Lower leg skin (tissue), 4 donors: ENCODE measurements around the gene SLC6A3. TPM values are rescaled to one million over a fixed set of nuclear protein-coding genes. Genes with fewer than 3 reads are reported as not detected.
A peak's percentile ranks its signal among the peaks of the same experiment; 100 is the strongest.

Source experiments
- DNase-seq, 2 donors: peaks; one replicate each; pipeline ENCODE4 v3.0.0-alpha.2; 2019; ENCODE audit warnings: low spot score in 2 of 2
- H3K4me3 ChIP-seq: fragments of 200-600 bp; sonication (generic); 2 replicates; pipeline ENCODE4 v1.5.1; 2017; ENCODE audit warnings: mild to moderate bottlenecking, low read depth; ENCODE audit not compliant: poor library complexity, severe bottlenecking
- CTCF ChIP-seq, 3 donors: fragments of 450-650 bp; IDR thresholded peaks; one replicate each; pipeline ENCODE4 v1.5.1; 2016; ENCODE audit warnings: antibody characterized with exemption in 3 of 3, mild to moderate bottlenecking in 3 of 3, moderate library complexity in 2 of 3
- POLR2A ChIP-seq, 2 donors: fragments of 450-650 bp; IDR thresholded peaks; one replicate each; pipeline ENCODE4 v1.6.1; 2016 to 2017; ENCODE audit warnings: antibody characterized with exemption in 2 of 2, mild to moderate bottlenecking in 1 of 2, moderate library complexity in 1 of 2
- WGBS, 2 donors: methylation state at CpG; one replicate each; pipeline ENCODE4 v1.1.5; 2018; 5-methylcytosine and 5-hydroxymethylcytosine counted together
- intact Hi-C: fragments of 100-400 bp; cut with DNase I; formaldehyde crosslinking; loops from one replicate; pipeline ENCODE4 v1.15.0; 2023; ENCODE audit warnings: low total_unique reads
- total RNA-seq, 4 donors: library from RNA; depleted of rRNA; stranded (reverse); fragments of >200 nt; gene quantifications; one replicate each; pipeline ENCODE4 v1.1.0, GENCODE V29; 2016

Gene SLC6A3
- total RNA-seq, 4 donors from 2014 or later: not detected

- 91 to 92% methylated on average over 18 of the region's 18 CpGs for WGBS, 2 donors
- no peak overlapping the region for H3K4me3 ChIP-seq
- intact Hi-C loops: no loop called here
- TF ChIP-seq CTCF (IDR thresholded peaks at IDR 0.05): no peak
- no peak for TF ChIP-seq POLR2A (IDR thresholded peaks at IDR 0.05)
- DNase-seq: no peak
These were observed 19.3 kb upstream of the SLC6A3 start for GRCh38 chr5:1464511-1464910.

- no peak overlapping the region for H3K4me3 ChIP-seq
- DNase-seq: no peak
- 93 to 94% methylated on average over 13 to 14 of the region's 14 CpGs for WGBS, 2 donors
- no peak for TF ChIP-seq CTCF (IDR thresholded peaks at IDR 0.05)
- no peak for TF ChIP-seq POLR2A (IDR thresholded peaks at IDR 0.05)
- intact Hi-C loops: no loop called here
These were observed 18.8 kb upstream of the SLC6A3 start for GRCh38 chr5:1464096-1464446.

GRCh38 chr5:1463326-1464095 is 18.3 kb upstream of the SLC6A3 start:
- H3K4me3 ChIP-seq: no peak overlapping the region
- no peak for TF ChIP-seq CTCF (IDR thresholded peaks at IDR 0.05)
- TF ChIP-seq POLR2A (IDR thresholded peaks at IDR 0.05): no peak
- DNase-seq: peak in 1 of 2 donors; percentile 66
- 96% methylated on average over 43 to 44 of the region's 46 CpGs for WGBS, 2 donors
- intact Hi-C loops: no loop called here

GRCh38 chr5:1462358-1462757 is 17.1 kb upstream of the SLC6A3 start:
- no peak for DNase-seq
- intact Hi-C loops: no loop called here
- H3K4me3 ChIP-seq: no peak overlapping the region
- TF ChIP-seq POLR2A (IDR thresholded peaks at IDR 0.05) (no peak), CTCF (IDR thresholded peaks at IDR 0.05) (no peak)
- WGBS, 2 donors: 85 to 89% methylated on average over 20 of the region's 20 CpGs

GRCh38 chr5:1461396-1461795 is 16.2 kb upstream of the SLC6A3 start:
- no peak for DNase-seq
- 92 to 95% methylated on average over 10 of the region's 10 CpGs for WGBS, 2 donors
- intact Hi-C loops: no loop called here
- TF ChIP-seq CTCF (IDR thresholded peaks at IDR 0.05): no peak
- no peak for TF ChIP-seq POLR2A (IDR thresholded peaks at IDR 0.05)
- H3K4me3 ChIP-seq: no peak overlapping the region
